Measurements from ENCODE around the gene ATXN7L1. TPM values are rescaled to one million over a fixed set of nuclear protein-coding genes. Genes with fewer than 3 reads are reported as not detected.
A peak's percentile ranks its signal among the peaks of the same experiment; 100 is the strongest.

ATXN7L1 gene
- total and polyA plus RNA-seq, 7 donors: 5.4 to 20.5 (median 12.8) TPM

DNA sequence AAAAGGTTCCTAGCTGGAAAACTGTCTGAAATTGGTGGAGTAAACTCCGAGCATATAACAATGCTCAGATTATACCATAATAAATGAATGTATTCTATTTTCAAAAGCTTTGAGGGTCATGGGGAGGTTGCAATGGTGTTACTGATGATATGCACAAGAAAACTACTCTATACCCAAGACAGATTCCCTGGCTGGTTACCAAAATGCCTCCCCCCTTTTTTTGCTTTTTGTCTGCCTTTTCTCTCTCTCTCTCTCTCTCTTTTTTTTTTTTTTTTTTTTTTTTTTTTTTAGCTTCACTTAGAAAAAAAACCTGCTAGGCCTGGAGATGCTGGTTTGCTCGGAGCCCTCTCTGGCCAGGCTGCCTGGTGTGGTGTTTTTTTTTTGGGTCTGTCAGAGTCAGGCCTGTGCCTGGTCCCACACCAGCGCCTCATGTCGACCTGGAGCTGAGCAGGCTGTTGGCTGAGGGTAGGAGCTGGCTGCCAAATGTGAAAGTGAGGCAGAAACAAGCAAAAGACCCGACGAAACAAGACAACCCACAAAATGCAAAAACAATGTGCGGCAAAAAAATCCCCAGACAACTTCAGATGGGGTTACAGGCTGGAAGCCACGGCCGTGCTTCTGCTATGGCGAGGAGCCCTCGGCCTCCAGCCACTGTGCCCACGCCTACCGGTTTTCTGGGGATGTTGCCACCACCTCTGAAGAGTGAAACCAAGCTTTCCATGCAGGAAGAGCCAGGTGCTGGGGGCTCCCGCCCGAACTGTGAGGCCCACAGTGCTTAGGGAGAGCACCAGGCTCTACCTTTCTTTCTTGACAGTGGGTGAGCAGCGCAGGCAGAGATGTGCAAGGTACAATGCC lies 235.2 kb downstream of the ATXN7L1 start:
- Histone ChIP-seq H3K27me3 (no peaks in the 10 kb centered on the region), H3K4me3 (no peak overlapping the region), H3K36me3 (peaks cover 5 to 53% (median 18%) of the 10 kb centered on the region in 4 donors), H3K9me3 (no peaks in the 10 kb centered on the region), H3K27ac (no peak overlapping the region), H3K4me1 (peaks cover 0 to 9% (median 4%) of the 10 kb centered on the region in 4 donors)
- intact Hi-C loops (cut with DNase I): no loop called here
- peak; percentile 46 for DNase-seq
- 89 to 93% methylated on average over 16 of the region's 16 CpGs for WGBS, 2 donors
- TF ChIP-seq, protein P1, sequence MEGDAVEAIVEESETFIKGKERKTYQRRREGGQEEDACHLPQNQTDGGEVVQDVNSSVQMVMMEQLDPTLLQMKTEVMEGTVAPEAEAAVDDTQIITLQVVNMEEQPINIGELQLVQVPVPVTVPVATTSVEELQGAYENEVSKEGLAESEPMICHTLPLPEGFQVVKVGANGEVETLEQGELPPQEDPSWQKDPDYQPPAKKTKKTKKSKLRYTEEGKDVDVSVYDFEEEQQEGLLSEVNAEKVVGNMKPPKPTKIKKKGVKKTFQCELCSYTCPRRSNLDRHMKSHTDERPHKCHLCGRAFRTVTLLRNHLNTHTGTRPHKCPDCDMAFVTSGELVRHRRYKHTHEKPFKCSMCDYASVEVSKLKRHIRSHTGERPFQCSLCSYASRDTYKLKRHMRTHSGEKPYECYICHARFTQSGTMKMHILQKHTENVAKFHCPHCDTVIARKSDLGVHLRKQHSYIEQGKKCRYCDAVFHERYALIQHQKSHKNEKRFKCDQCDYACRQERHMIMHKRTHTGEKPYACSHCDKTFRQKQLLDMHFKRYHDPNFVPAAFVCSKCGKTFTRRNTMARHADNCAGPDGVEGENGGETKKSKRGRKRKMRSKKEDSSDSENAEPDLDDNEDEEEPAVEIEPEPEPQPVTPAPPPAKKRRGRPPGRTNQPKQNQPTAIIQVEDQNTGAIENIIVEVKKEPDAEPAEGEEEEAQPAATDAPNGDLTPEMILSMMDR (IDR thresholded peaks at IDR 0.05): no peak
- TF ChIP-seq POLR2A (IDR thresholded peaks at IDR 0.05): no peak
- no peak for TF ChIP-seq EP300 (IDR thresholded peaks at IDR 0.05)

DNA sequence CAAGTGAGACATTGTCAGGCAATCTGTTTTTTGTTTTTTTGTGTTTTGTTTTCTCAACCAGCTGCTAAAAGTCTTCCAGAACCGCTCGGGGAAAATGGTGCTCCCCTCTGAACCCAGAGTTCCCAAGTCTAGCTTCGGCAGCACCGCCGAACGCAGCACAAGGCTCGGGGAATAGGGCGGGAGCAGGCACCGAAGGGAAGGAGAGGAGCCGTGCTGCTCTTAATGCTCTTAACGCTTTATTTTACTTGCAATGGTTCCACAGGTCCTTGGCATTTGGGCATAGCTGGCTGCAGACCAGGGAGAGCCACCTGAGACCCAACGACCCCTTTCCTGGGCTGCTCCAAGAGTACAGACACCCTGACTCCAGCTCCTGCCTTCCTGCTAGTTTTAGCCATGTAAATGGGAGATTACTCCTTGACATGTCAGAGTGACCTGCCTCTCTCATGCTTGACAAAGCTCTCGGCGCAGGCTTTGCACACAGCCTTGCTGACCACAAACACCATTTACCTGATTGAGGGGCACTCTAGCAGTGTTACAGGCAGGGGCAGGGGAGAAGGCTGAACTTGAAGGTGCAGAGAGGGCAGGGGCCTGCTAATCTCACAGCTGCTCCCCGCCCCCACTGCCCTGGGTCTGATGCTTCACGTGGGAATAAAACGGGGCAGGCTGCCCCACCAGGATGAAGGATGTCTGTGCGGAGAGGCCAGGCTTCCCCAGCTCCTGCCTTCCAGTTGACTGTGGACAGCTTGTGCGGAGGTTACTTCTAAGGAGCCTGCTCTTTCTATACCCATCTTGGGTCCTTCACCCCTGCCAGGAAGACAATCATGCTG lies 236.5 kb downstream of the ATXN7L1 start:
- peak; percentile 43 for DNase-seq
- Histone ChIP-seq H3K27me3 (no peaks in the 10 kb centered on the region), H3K9me3 (no peaks in the 10 kb centered on the region), H3K27ac (no peak overlapping the region), H3K36me3 (peaks cover 5 to 66% (median 19%) of the 10 kb centered on the region in 4 donors), H3K4me3 (no peak overlapping the region), H3K4me1 (peaks cover 0 to 9% (median 4%) of the 10 kb centered on the region in 4 donors)
- TF ChIP-seq, protein P1 (IDR thresholded peaks at IDR 0.05): no peak
- TF ChIP-seq POLR2A (IDR thresholded peaks at IDR 0.05) (no peak), POLR2AphosphoS5 (IDR thresholded peaks at IDR 0.05) (no peak), EP300 (IDR thresholded peaks at IDR 0.05) (no peak)
- WGBS, 2 donors: 47 to 76% methylated on average over 19 of the region's 19 CpGs
- intact Hi-C loops (cut with DNase I): no loop called here

DNA sequence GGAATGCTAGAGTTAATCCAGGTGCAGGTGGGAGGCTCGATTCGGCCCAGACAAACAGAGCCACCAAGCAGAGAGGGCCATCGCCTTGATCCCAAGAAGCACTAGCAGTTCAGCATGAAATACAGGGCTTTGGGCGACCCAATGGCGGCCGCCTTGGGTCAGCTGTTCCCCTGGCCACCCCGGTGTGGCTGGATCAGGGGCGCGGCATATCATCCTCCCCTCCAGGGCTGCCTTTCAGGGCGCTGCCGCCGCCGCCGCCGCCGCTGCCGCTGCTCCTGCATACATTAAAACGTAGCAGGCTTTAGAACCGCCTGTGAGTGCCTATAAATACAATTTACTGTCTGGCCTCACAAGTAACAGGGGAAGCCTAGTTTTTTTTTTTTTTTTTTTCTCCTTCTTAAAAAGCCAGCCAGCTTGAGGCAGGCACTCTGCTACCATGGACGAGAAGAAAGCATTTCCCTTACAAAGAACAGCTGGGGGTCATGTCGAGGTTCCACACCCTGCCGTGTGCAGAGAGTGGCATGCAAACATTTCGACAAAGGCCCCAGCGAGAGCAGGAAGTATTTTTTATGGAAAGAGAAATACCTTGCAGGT lies 237.4 kb downstream of the ATXN7L1 start:
- peaks cover 0 to 9% (median 4%) of the 10 kb centered on the region in 4 donors for H3K4me1 ChIP-seq
- H3K27me3 ChIP-seq: no peaks in the 10 kb centered on the region
- intact Hi-C loops (cut with DNase I): no loop called here
- no peaks in the 10 kb centered on the region for H3K9me3 ChIP-seq
- TF ChIP-seq, protein P1 (IDR thresholded peaks at IDR 0.05): no peak
- TF ChIP-seq EP300 (IDR thresholded peaks at IDR 0.05) (no peak), POLR2A (IDR thresholded peaks at IDR 0.05) (no peak), POLR2AphosphoS5 (IDR thresholded peaks at IDR 0.05) (no peak)
- H3K36me3 ChIP-seq: peaks cover 5 to 73% (median 21%) of the 10 kb centered on the region in 4 donors
- WGBS, 2 donors: 23 to 67% methylated on average over 24 of the region's 24 CpGs
- DNase-seq: peak; percentile 35
- H3K4me3 ChIP-seq: no peak overlapping the region
- no peak overlapping the region for H3K27ac ChIP-seq

DNA sequence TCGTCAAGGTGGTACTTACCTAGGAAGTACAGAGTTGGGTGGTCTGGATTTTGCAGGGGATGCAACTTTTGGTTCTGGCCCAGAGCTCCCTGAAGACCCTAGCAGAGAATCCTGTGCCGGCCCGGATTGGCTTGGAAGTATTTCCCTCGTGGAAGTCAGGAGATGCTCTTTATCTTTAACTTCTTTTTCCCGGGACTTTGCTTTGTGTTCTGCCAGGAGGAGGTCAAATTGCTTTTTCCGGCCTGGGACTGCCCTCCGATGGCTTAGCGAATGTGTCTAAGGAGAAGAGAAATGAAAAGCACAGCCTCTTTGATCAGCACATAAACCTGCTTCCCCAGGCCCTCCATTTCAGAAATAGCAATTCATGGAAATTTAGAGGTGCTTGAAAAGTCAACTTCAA lies 238.1 kb downstream of the ATXN7L1 start:
- no peaks in the 10 kb centered on the region for H3K27me3 ChIP-seq
- H3K4me3 ChIP-seq: no peak overlapping the region
- TF ChIP-seq, protein P1 (IDR thresholded peaks at IDR 0.05): no peak
- TF ChIP-seq EP300 (IDR thresholded peaks at IDR 0.05) (no peak), POLR2AphosphoS5 (IDR thresholded peaks at IDR 0.05) (no peak), POLR2A (IDR thresholded peaks at IDR 0.05) (no peak)
- H3K27ac ChIP-seq: no peak overlapping the region
- 91 to 93% methylated on average over 8 of the region's 8 CpGs for WGBS, 2 donors
- no peaks in the 10 kb centered on the region for H3K9me3 ChIP-seq
- intact Hi-C loops (cut with DNase I): no loop called here
- peaks cover 5 to 80% (median 22%) of the 10 kb centered on the region in 4 donors for H3K36me3 ChIP-seq
- DNase-seq: peak; percentile 12
- H3K4me1 ChIP-seq: peaks cover 0 to 9% (median 4%) of the 10 kb centered on the region in 4 donors
